HG03097 (cell line): Measurements from ENCODE around the gene PLXNA1.

ENCODE experiments used
- ATAC-seq: cut with Tn5 transposase; IDR thresholded peaks from one replicate; pipeline ENCODE4 v1.9.1; 2021; ENCODE audit not compliant: unreplicated experiment, low FRiP score

Gene PLXNA1

DNA sequence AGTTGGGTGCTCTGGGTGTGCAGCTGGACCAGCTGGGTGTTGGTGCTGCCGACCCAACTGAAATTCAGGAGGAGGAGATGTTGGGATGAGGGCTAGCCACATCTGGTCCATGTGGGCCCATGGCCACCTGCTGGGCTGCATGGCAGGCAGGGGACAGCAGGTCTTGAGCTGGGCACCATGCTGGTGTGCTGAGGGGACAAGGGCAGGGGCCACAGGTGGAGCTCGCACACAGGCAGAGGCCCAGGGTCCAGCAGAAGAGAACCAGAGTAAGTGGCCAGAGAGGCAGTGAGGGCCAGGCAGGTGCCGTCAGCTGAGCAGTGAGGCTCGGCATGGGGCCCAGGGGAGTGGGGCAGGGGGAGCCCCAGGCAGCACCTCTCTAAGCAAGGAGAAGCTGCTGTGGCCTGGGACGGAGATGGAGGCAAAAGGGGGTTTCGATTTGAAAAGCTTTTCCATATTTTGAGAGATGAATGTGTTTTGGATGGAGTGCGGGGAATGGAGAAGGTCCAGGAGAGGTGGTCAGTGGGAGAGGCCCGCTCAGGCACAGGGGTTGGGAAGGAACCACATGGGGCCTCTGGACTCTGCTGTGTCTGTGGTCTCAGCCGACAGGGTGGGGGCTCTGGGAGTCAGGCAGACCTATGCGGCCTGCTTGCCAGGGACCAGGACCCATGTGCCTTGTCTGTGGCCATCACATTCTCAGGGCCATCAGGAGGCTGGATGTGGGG lies 30.5 kb upstream of the PLXNA1 start:
- no peak for ATAC-seq

DNA sequence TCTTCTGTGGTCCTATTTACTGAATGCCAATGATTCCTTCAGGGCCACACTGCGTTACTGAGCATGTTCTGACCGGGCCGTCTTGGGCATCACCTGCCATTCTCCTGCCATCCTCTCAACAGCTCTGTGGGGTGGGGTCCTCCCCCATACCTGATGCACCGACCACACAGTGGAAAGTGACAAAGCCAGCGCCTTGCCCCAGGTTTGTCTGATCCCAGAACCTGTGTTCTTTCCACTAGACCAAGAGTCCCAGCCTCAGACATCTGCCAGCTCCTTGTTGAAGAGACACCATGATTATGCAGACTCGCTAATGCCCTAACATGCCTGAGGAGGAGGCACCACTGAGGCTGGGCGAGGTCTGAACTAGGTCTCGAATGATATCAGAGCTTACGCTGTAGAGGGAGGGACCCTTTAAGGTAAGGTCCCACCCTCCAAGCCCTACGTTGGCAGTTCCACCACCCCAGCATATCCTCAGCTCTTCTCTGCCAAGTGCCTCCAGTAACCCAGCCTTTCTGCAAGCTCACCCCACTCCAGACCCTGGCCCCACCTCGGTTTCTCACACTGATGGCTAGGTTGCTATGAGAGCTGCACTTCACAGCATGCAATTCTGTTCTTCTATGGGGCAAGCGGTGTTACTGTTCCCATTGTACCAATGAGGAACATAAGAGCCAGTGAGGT lies 29.8 kb upstream of the PLXNA1 start:
- no peak for ATAC-seq

DNA sequence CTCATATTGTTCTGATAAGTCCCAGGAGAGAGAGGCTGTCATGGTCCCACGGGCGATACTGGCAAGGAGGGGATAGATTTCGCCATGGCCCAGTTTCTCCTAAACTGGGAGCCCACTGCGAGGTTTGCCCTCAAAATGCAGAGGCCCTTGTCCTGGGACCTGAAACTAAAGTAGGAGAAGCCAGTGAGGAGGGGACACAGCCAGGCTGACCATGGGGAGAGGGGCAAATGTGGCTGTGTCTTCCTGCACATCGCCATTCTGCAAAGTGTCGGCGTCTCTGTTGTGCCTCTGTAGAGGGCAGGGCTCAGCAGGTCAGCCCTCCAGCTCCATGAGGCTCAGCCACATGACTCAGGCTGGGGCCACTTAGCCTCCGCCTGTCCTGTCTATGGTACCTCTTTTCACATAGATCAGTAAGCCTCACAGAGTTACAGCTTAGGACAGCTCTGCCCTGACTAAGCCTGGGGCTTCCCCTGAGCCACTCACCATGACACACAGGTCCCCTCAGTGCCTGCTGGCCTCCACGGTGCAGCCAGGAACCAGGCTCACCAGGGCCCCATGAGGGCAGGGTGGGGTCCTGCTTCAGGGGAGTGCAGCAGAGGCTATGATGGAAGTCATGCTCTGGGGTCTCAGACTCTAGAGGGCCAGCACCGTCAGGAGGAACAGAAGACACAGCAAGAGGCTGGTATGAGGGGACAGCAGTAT lies 28.6 kb upstream of the PLXNA1 start:
- peak; percentile 43 for ATAC-seq

DNA sequence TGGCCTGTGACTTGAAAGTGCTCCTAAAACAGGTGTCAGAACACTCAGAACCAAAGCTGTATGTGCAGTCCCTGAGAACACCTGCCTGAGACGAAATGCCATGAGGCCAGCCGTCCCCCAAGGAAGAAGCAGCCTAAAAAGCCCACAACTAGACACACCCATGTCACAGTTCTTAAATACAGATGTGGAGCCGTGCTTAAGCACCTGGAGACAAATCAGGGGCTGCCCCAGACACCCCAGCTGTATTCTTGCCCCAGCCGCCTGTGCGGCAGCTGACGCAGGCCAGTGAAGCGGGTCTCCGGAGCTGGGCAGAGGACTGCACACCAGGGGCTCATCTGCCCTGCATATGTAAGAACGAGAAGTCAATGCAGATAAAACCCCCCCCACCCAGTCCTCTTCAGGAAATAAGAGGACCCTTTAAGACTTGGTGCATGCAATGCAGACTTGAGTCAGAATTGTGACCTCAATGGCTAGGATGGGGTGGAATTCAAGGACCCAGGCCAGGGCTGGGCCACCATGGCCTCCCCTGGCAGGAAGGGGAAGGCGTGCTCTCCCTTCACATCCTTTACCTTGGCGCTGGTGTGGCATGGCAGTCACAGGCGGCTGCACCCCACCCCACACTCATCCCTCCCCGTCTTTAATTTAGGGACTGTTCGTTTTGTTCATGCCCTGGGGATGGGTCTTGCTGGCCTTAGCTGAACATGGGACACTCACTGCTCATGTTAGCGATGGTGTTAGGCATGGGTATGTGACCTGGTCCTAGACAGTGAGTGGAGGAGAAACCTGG lies 27.7 kb upstream of the PLXNA1 start:
- ATAC-seq: peak; percentile 60

DNA sequence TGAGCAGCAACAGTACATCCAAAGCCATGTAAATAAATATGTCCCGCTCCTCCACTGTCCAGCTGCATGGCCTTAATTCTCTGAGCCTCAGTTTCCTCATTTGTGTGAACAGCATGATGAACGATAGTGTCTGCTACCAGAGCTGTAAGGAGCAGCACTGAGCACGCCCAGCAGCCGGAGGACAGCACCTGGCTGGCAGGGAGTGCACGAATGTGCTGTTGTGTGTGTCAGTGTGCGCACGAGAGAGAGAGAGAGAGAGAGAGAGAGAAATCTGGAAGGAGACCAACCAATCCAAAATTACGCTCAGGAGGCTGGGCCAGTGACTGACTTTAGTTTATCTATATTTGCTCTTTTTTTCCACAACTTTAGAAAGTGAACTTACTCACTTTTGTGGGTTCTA lies 26.6 kb upstream of the PLXNA1 start:
- ATAC-seq: no peak

DNA sequence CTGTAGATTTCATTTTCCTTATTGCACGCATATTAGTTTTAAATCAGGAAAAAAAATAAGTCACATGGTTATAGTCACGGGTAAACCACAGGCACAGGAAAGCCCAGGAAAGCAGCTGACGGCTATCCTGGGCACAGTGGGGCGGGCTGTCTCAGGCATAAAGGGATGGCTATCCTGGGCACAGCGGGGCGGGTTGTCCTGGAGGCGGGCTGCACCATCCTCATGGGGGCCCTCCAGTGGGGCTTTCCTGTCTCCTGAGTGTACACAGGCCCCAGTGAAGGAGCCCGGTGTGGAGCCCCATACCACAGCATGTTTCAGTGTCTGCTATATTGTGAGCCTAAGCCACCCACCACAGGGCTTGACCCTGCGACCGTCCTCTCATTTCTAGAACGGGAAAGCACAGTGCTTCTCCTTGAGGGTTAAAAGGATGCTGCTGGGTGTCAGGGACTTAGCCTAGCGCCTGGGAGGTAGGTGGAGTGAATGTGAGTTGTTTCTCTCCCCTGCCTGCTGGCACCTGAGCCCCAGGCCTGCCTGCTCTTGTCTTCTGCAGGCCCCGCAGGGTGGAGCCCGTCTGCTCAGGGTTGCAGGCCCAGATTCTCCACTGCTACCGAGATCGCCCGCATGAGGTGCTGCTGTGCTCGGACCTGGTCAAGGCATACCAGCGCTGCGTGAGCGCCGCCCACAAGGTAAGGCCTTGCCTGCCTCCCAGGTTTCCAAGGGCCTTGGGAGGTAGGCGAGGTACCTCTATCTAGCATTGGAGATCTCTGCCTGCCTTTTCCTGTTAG lies 25.9 kb upstream of the PLXNA1 start:
- no peak for ATAC-seq

DNA sequence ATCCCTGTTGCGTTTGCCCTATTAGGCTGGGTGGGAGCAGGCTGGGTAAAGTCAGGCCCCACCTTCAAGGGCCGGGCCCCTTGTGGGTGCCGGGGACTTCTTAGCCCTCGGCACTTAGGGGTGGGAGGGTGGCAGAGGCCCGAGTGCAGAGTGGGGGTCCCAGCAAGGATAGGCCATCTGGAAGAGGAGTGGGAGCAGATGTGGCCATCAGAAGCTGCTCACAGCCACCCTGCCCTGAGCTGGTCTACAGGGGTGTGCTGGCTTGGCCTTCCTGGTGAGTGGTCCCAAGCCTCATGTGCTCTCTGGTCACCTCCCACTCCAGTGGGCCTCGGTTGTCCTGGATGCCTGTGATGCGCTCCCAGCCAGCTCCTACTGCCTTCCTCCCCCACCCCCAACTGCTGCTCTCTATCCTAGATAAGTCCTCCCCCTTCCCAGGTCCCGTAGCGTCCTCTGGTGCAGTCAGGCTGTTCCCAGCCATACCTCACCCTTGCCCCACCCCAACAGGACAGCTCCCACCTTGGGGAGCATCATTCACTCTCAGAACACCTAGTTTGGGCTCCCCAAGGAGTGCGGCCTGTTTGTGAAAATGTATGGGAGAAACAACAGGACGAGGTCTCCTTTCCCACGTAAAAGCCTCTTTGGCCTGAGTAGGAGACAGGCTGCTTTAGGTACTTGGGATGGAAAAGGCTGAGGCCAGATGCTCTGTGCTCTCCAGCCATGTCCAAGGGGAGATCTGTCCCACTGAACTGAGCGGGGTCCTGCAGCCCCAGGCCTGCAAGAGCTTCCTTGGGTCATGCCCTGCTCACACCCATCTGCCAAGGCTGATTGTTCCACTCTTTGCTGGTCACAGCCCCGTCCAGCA lies 24.9 kb upstream of the PLXNA1 start:
- no peak for ATAC-seq

DNA sequence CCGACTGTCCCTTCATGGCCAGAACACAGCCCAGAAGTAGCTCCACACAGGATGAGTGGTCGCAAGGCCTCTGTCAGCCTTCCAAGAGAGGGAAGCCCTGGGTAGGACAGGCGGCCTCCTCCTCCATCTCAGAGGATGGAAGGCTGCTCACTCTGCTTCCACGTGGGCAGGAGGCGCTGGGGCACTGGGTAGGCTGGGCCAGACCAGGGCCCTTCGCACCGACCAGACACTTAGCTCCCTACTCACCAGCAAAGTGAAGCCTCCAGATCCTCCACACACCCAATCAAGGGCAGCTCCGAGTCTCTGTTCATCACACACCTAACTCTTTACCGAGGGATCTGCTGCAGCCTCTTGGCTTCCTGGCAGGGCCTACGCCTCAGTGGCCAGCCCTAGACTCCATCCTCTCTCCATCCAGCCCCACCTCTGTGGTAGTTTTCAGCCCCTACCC lies 24.3 kb upstream of the PLXNA1 start:
- ATAC-seq: no peak

DNA sequence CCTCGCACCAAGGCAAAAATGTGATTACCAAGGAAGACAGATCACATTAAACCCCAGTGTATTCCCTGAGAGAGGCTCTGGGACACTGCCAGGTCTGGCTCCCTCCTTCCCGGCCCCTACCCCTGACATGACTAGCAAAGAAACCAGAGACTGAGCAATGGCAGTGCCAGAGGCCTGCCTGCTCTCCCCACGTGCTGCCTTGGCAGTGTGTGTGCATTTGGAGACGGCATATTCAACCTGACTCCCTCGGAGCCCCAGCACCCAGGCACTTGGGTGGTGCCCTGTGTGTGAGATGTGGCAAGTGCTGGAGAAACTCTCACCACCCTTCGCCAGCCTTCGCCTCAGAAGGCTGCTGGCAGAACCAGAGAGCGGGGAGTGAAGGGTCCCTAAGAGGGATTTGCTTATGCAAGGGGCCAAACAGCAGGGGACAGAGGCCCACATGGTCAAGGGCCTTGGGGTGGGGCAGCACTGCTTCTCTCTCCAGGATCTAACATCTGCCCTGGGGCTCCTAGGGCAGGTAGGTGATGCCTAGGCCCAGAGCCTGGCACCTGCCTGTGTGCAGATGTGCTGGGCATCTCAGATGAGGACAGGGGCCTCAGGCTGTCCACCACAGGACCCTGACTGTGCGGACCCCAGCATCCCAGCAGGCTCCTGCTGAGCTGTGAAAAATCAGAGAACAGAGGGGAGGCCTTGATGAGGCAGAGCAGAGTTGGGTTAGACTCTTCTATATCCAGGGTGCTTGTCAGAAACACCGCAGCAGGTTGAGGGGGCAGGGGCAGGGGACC lies 23.6 kb upstream of the PLXNA1 start:
- ATAC-seq: no peak

DNA sequence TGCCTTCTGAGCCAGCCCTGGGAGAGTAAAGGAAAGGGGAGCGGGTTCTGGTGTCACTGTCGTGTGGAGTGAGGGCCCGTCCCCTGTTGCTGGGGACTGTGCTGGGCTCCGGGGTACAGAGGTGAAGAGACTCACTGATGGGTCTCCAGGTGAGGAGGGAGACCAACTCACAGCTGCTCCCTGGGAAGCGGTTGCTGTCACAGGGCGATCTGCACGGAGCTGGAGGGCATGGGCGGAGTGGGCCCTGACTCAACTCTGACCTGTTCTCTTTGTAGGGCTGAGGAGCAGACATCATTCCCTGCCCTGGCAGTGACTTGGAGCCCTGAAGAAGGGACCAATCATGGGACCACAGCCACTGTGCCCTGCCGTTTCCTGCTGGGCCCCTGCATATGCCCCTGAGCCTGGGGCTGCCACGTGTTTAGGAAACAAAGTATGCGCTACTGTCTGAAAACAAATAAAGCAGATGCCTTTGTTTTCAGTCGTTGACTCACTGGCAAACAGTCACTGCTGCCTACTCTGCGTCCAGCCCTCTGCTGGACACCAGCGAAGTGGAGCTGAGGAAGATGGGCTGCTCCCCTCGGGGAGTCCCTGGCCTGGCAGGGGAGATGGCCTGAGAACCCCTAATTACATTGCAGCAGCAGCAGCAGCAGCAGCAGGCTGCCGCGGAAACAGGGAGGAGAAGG lies 22.9 kb upstream of the PLXNA1 start:
- no peak for ATAC-seq

DNA sequence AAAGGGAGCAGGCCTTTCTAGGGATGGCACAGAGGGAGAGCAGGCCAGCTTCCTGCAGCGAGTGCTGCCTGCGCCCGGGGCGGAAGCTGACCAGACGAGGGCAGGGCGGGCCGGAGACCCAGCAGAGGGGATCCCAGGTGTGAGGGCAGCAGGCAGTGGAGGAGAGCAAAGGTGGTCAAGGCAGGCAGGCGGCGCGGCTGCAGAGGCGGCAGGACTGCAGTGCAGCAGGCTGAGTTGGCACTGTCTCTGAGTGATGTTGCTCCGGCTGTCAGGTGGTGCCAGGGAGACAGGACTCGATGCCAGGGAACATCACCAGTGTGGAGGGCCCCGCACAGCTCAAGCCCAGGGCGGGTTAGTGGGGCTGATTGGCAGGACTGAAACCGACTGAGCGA lies 22.3 kb upstream of the PLXNA1 start:
- no peak for ATAC-seq

DNA sequence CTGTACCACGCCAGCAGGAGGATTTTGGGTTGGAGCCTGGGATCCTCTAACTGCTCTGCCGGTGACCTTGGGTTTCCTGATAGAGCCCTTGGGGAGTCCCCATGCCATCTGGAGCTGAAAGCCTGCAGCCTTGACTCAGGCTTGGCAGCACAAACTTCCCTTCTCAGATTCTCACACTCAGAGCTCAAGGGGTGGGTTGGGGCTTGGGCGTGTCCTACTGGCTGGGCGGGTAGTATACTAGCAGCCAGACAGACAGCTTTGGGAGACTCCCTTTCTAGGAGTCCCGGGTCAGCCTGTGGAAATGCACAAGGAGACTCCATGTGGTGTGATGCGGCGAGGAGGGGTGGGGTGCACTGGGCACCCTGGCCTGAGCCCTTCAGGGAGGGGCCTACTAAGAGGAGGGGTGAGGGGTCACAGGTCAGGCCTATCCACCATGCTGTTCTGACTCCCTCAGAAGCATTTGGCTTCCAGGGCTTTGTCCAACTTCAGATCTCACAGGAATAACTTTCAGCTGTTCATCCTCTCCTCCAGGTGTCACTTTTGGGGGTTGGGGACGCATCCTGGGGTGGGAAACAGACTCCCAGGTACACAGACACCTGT lies 21.6 kb upstream of the PLXNA1 start:
- no peak for ATAC-seq

DNA sequence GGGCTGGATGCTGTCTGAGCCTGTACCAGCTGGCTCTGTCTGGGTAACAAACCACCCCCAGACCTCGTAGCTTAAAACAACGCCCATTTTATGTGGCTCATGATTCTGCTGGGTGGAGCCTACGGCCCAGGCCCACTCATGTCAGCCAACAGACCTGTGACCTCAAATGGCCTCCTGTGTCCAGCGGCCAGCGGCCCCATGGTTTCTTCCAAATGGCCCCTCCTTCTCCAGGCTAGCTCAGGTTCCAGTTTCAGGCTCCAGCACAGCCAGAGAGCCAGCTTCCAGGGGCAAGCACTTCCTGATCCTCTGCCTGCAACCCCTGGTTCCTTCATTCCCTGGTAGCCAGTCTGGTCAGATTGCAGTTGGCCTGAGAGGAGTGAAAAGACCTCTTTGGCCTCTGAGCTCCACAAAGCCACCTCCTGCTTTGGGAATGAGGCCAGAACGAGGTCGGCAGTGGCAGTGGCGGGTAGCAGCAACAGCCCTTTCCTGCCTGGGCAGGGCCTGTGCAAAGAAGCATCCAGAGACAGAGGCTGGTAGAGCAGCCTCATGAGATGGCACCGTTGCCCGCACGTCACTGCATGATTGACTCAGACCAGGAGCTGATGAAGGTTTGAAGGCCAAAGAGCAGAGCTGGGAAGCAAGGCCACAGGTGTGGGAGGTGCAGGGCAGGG lies 21.0 kb upstream of the PLXNA1 start:
- no peak for ATAC-seq

DNA sequence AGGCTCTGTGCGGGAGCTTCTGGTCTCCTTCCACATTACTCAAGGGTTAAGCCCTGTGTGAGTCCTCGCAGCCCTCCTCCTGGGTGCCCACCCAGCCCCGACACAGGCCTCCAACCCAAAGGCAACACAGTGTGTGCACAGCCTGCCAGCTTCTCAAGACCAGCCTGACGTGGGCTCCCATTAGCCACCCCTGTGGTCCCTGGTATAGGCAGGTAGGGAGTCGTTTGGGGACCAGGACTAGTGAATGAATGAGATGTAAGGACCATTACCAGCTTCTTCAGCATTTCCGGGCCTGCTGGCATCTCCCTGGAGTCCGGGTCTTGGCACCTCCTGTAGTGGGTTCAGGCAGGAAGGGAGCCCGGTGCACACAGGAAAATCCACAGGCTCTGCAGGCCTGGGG lies 20.2 kb upstream of the PLXNA1 start:
- no peak for ATAC-seq

DNA sequence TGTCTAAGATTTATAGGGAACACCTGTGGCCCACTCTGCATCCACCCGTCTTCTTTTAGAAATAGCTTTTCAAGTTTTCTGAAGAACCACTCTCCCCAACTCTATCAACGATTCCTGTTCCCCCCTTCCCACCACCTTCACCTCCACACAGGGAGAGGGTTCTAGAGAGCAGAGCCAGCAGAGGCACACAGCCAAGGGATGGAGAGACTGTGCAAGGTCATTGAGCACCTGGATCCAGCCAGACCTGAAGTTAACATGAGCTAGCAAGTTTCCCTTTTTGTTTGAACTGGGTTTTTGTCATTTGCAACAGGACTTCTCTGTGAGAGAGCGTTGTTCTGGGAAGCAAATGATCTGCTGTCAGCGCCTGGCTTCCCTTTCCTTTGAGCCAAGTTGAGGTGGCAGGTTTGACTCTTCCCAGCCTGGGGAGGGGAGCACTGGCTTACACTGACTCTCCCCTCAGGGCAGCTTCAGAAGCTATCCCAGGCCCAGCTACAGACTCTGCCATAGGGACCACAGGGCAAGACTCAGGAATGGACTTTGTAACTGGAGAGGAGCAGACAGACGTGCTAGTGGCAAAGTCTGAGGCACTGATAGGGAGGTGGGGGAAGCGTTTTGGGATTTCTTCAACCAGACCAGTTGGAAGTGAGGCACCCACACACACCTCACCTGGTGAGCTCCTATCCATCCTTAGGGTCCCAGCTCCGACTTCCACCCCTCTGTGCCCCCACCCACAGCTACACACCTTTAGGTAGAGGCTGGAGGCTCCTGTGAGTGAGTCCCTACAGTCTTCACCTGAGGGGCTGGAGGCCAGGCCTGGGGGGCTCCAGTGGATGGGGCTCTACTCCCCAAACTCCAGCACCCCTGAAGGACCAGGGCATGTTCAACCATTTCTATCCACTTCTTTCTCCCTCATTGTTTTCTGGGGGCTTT lies 19.4 kb upstream of the PLXNA1 start:
- ATAC-seq: no peak

DNA sequence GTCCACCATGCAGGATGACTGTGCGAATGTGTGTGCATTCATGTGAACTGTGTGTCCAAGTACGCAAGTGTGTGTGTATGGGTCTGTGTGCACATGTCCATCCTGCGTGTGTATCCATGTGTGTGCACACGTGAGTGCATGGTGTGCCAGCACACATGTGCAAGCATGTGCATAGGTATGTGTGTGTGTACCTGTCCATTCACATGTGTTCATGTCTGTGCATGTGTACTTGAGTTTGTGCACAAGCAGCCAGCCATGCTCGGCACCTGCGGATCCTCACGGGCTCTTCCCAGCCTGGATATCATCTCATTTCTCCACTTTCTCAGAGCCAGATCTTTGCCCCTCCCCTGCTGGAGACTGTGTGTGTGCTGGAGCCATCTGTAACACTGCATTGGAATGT lies 18.7 kb upstream of the PLXNA1 start:
- no peak for ATAC-seq
